Mesenchymal stem cell (in vitro differentiated cells and primary cell): ENCODE results near the gene CCNF. TPM values are rescaled to one million over a fixed set of nuclear protein-coding genes. Genes with fewer than 3 reads are reported as not detected.

Experiments
- small RNA-seq: library from polyadenylated mRNA; stranded (forward); fragments of <200 nt; extraction: miRNeasy Mini kit (QIAGEN cat#:217004); gene quantifications from one replicate; pipeline ENCODE3, GENCODE V24; 2013; ENCODE audit warnings: low read depth

Gene CCNF

Small RNA genes within 50 kb of the gene (small RNA-seq; reads per million reads assigned to genes)
- not detected for gene MIR6768
